H9 (cell line): ENCODE measurements around the gene FBLN1. TPM values are rescaled to one million over a fixed set of nuclear protein-coding genes. Genes with fewer than 3 reads are reported as not detected.

ENCODE experiments used
- DNase-seq: peaks from one replicate; pipeline ENCODE4 v3.0.0-alpha.2; 2017
- H2AFZ ChIP-seq: one replicate; pipeline ENCODE4 v1.6.1; 2013; ENCODE audit warnings: mild to moderate bottlenecking, low read length, control low read depth, moderate library complexity
- H2AK5ac ChIP-seq: 2 replicates; pipeline ENCODE4 v1.6.1; 2013; ENCODE audit warnings: low read length, control low read depth, mixed read lengths; ENCODE audit not compliant: insufficient read length
- H2BK120ac ChIP-seq: one replicate; pipeline ENCODE4 v1.6.1; 2013; ENCODE audit warnings: low read depth, mild to moderate bottlenecking, low read length, control low read depth, inconsistent platforms; ENCODE audit not compliant: poor library complexity, severe bottlenecking
- H2BK12ac ChIP-seq: 2 replicates; pipeline ENCODE4 v1.6.1; 2013; ENCODE audit warnings: low read length, control low read depth, mixed read lengths, low read depth; ENCODE audit not compliant: insufficient read length
- H2BK15ac ChIP-seq: 2 replicates; pipeline ENCODE4 v1.6.1; 2013; ENCODE audit warnings: low read depth, low read length, control low read depth
- H2BK20ac ChIP-seq: one replicate; pipeline ENCODE4 v1.6.1; 2013; ENCODE audit warnings: low read depth, mild to moderate bottlenecking, low read length, control low read depth, inconsistent platforms; ENCODE audit not compliant: poor library complexity, severe bottlenecking
- H2BK5ac ChIP-seq: 2 replicates; pipeline ENCODE4 v1.6.1; 2013; ENCODE audit warnings: low read length, control low read depth, mixed read lengths; ENCODE audit not compliant: insufficient read length
- H3K14ac ChIP-seq: 2 replicates; pipeline ENCODE4 v1.6.1; 2013; ENCODE audit warnings: low read length, control low read depth; ENCODE audit not compliant: insufficient read depth
- H3K18ac ChIP-seq: 2 replicates; pipeline ENCODE4 v1.6.1; 2013; ENCODE audit warnings: low read depth, mild to moderate bottlenecking, mixed read lengths, low read length, control low read depth; ENCODE audit not compliant: insufficient read length
- H3K23ac ChIP-seq: 2 replicates; pipeline ENCODE4 v1.6.1; 2013; ENCODE audit warnings: low read length, control low read depth, mixed read lengths, low read depth; ENCODE audit not compliant: insufficient read length
- H3K23me2 ChIP-seq: 2 replicates; pipeline ENCODE4 v1.6.1; 2013; ENCODE audit warnings: low read depth, mild to moderate bottlenecking, mixed read lengths, low read length, control low read depth; ENCODE audit not compliant: insufficient read length, poor library complexity, severe bottlenecking
- H3K27ac ChIP-seq: 2 replicates; pipeline ENCODE4 v1.5.1; 2013; ENCODE audit warnings: low read length, control low read depth, mixed read lengths, low read depth; ENCODE audit not compliant: insufficient read length
- H3K27me3 ChIP-seq: 2 replicates; pipeline ENCODE4 v1.6.1; 2013; ENCODE audit warnings: low read length, control low read depth, inconsistent platforms; ENCODE audit not compliant: insufficient read depth
- H3K4ac ChIP-seq: 2 replicates; pipeline ENCODE4 v1.6.1; 2013; ENCODE audit warnings: low read depth, mild to moderate bottlenecking, control low read depth, inconsistent platforms, low read length, moderate library complexity
- H3K4me1 ChIP-seq: 2 replicates; pipeline ENCODE4 v1.6.1; 2013; ENCODE audit warnings: low read length, control low read depth, inconsistent platforms; ENCODE audit not compliant: insufficient read depth
- H3K4me2 ChIP-seq: 2 replicates; pipeline ENCODE4 v1.6.1; 2013; ENCODE audit warnings: low read length, control low read depth, mixed read lengths; ENCODE audit not compliant: insufficient read length, insufficient read depth
- H3K56ac ChIP-seq: 2 replicates; pipeline ENCODE4 v1.6.1; 2013; ENCODE audit warnings: low read depth, mild to moderate bottlenecking, mixed read lengths, low read length, control low read depth; ENCODE audit not compliant: insufficient read length
- H3K79me1 ChIP-seq: 2 replicates; pipeline ENCODE4 v1.6.1; 2013; ENCODE audit warnings: low read depth, mild to moderate bottlenecking, moderate library complexity, low read length, control low read depth, inconsistent platforms; ENCODE audit not compliant: insufficient read depth, poor library complexity, severe bottlenecking
- H3K79me2 ChIP-seq: 2 replicates; pipeline ENCODE4 v1.6.1; 2013; ENCODE audit warnings: low read length, control low read depth, inconsistent platforms; ENCODE audit not compliant: insufficient read depth
- H3K9ac ChIP-seq: 2 replicates; pipeline ENCODE4 v1.6.1; 2013; ENCODE audit warnings: low read length, control low read depth, mixed read lengths; ENCODE audit not compliant: insufficient read length; ENCODE audit errors: extremely low read depth
- H3K9me3 ChIP-seq: one replicate; pipeline ENCODE4 v1.6.1; 2013; ENCODE audit warnings: low read depth, low read length, inconsistent platforms; ENCODE audit not compliant: control insufficient read depth
- H3T11ph ChIP-seq: one replicate; pipeline ENCODE4 v1.6.1; 2013; ENCODE audit warnings: mild to moderate bottlenecking, low read length, control low read depth, inconsistent platforms
- H4K20me1 ChIP-seq: one replicate; pipeline ENCODE4 v1.6.1; 2013; ENCODE audit not compliant: control insufficient read depth, insufficient read length, insufficient read depth
- H4K5ac ChIP-seq: 2 replicates; pipeline ENCODE4 v1.6.1; 2013; ENCODE audit warnings: low read depth, mild to moderate bottlenecking, mixed read lengths, low read length, control low read depth; ENCODE audit not compliant: insufficient read length
- H4K8ac ChIP-seq: replicated peaks from 2 replicates; pipeline ENCODE4 v1.6.1; 2013; ENCODE audit warnings: low read length, control low read depth, mixed read lengths, low read depth; ENCODE audit not compliant: insufficient read length
- H4K91ac ChIP-seq: 2 replicates; pipeline ENCODE4 v1.6.1; 2013; ENCODE audit warnings: low read depth, mild to moderate bottlenecking, moderate library complexity, mixed read lengths, low read length, control low read depth; ENCODE audit not compliant: insufficient read length
- H3K27ac Mint-ChIP-seq, 3 experiments: 2 replicates in 2 of 3; 3 replicates in 1 of 3; pipeline ENCODE4 v1.8.0; 2020 to 2021; ENCODE audit warnings: mixed read lengths in 3 of 3, mild to moderate bottlenecking in 1 of 3, moderate library complexity in 1 of 3
- H3K27me3 Mint-ChIP-seq: 2 replicates; pipeline ENCODE4 v1.8.0; 2021; ENCODE audit warnings: low read depth, mild to moderate bottlenecking, moderate library complexity, mixed read lengths
- H3K36me3 Mint-ChIP-seq, 3 experiments: 2 replicates in 2 of 3; 3 replicates in 1 of 3; pipeline ENCODE4 v1.8.0; 2020 to 2021; ENCODE audit warnings: low read depth in 3 of 3, mixed read lengths in 3 of 3; ENCODE audit not compliant: insufficient read depth in 1 of 3
- H3K4me1 Mint-ChIP-seq, 2 experiments: 2 replicates each; pipeline ENCODE4 v1.8.0; 2020; ENCODE audit warnings: mixed read lengths in 2 of 2
- H3K4me3 Mint-ChIP-seq, 2 experiments: 2 replicates in 1 of 2; 3 replicates in 1 of 2; pipeline ENCODE4 v1.8.0; 2020 to 2021; ENCODE audit warnings: mild to moderate bottlenecking in 2 of 2, mixed read lengths in 2 of 2, moderate library complexity in 1 of 2
- H3K9me3 Mint-ChIP-seq, 2 experiments: 2 replicates in 1 of 2; 3 replicates in 1 of 2; pipeline ENCODE4 v1.8.0; 2020; ENCODE audit warnings: mild to moderate bottlenecking in 2 of 2, mixed read lengths in 2 of 2, moderate library complexity in 1 of 2
- CTCF ChIP-seq: fragments of 200-600 bp; sonication (generic); conservative IDR thresholded peaks from 3 replicates; pipeline ENCODE4 v1.8.0; 2021; ENCODE audit warnings: antibody characterized with exemption, mild to moderate bottlenecking
- WGBS: extraction: QIAGEN DNeasy Blood & Tissue Kit; methylation state at CpG from one replicate; pipeline ENCODE4 v1.1.7; 2013; ENCODE audit warnings: missing lambda C conversion rate, low lambda C conversion rate, mixed read lengths; ENCODE audit not compliant: insufficient read length; ENCODE audit errors: extremely low coverage; 5-methylcytosine and 5-hydroxymethylcytosine counted together
- total RNA-seq: library from RNA; stranded (reverse); gene quantifications from 2 replicates; pipeline ENCODE4 v1.2.1, GENCODE V29; 2021

FBLN1 gene
- total RNA-seq, 1 experiment from 2014 or later, result 140 TPM

GRCh38 chr22:45636683-45637082, 134.0 kb downstream of the FBLN1 start:
- H2BK12ac ChIP-seq, result no peak overlapping the region
- no peak for TF ChIP-seq CTCF

More at GRCh38 chr22:45636683-45637082, 134.0 kb downstream of the FBLN1 start:
- Histone ChIP-seq H2AFZ (no peak overlapping the region), H4K8ac (no peak overlapping the region), H3K18ac (no peak overlapping the region), H3K9ac (no peak overlapping the region), H4K91ac (no peak overlapping the region), H3K4me2 (no peak overlapping the region), H3K27ac (no peak overlapping the region), H4K5ac (no peak overlapping the region), H2BK5ac (no peak overlapping the region), H3K27me3 (no peaks in the 10 kb centered on the region), H2BK20ac (no peak overlapping the region), H3K4ac (no peak overlapping the region), H3K79me1 (no peaks in the 10 kb centered on the region), H3K79me2 (no peaks in the 10 kb centered on the region), H3K9me3 (no peaks in the 10 kb centered on the region), H3K4me1 (no peaks in the 10 kb centered on the region; the same call in 1 of the 2 replicates), H3T11ph (no peak overlapping the region), H4K20me1 (no peaks in the 10 kb centered on the region), H2AK5ac (no peak overlapping the region), H2BK120ac (no peak overlapping the region), H3K14ac (no peak overlapping the region), H2BK15ac (no peak overlapping the region), H3K56ac (no peak overlapping the region), H3K23ac (no peak overlapping the region), H3K23me2 (no peaks in the 10 kb centered on the region)
- Mint-ChIP-seq H3K4me3 (no peak overlapping the region), H3K36me3 (no peaks in the 10 kb centered on the region), H3K27ac (no peak overlapping the region), H3K27me3 (peaks cover 40% of the 10 kb centered on the region), H3K9me3 (no peaks in the 10 kb centered on the region), H3K4me1 (peaks cover 35 to 47% of the 10 kb centered on the region in 2 experiments)
- WGBS, result no CpG with 5 or more reads among the region's 7 CpGs
- no peak for DNase-seq
